GM19023 (cell line): ENCODE results near the gene ZNF691.
"Not testable (repeated sequence)": the region's sequence is repeated elsewhere in the genome, so short reads cannot be mapped to it uniquely, and the experiment has no call there.

Source experiments
- ATAC-seq: cut with Tn5 transposase; IDR thresholded peaks from one replicate; pipeline ENCODE4 v1.9.1; 2021; ENCODE audit warnings: mild to moderate bottlenecking, moderate library complexity; ENCODE audit not compliant: unreplicated experiment

Gene ZNF691

GRCh38 chr1:42846257-42847110, at the start of gene ZNF691:
Gene ZNF691 (plus strand): TSS chr1:42846613. CDS start chr1:42849659, 3,046 bp downstream.
- ATAC-seq = peak; percentile 90

GRCh38 chr1:42797414-42797813, 49.0 kb upstream of the ZNF691 start:
- no peak for ATAC-seq

- no peak for ATAC-seq
Observed at GRCh38 chr1:42797979-42798378, 48.4 kb upstream of the ZNF691 start.

GRCh38 chr1:42801832-42802473, 44.5 kb upstream of the ZNF691 start:
- ATAC-seq = no peak

- no peak for ATAC-seq
Observed at GRCh38 chr1:42806171-42806570, 40.2 kb upstream of the ZNF691 start.

GRCh38 chr1:42806593-42806992, 39.8 kb upstream of the ZNF691 start:
- no peak for ATAC-seq

- no peak for ATAC-seq
Observed at GRCh38 chr1:42807056-42807668, 39.3 kb upstream of the ZNF691 start.

- ATAC-seq = not testable (repeated sequence)
Observed at GRCh38 chr1:42814815-42815214, 31.6 kb upstream of the ZNF691 start.

- no peak for ATAC-seq
Observed at GRCh38 chr1:42815941-42816584, 30.4 kb upstream of the ZNF691 start.

GRCh38 chr1:42816585-42817439, 29.6 kb upstream of the ZNF691 start, which contains the start of the genes ERMAP and SVBP:
Gene ERMAP (plus strand): TSS chr1:42817122. CDS start chr1:42830449, 13,327 bp downstream.
Gene SVBP (minus strand): TSS chr1:42817397. CDS start chr1:42816544, 853 bp downstream.
- peak; percentile 86 for ATAC-seq

GRCh38 chr1:42817440-42817767, 29.0 kb upstream of the ZNF691 start:
- ATAC-seq = no peak

GRCh38 chr1:42817976-42818375, 28.4 kb upstream of the ZNF691 start:
- ATAC-seq = no peak

- ATAC-seq = no peak
Observed at GRCh38 chr1:42820813-42821212, 25.6 kb upstream of the ZNF691 start.

- ATAC-seq = no peak
Observed at GRCh38 chr1:42821690-42822089, 24.7 kb upstream of the ZNF691 start.

GRCh38 chr1:42822800-42823392, 23.5 kb upstream of the ZNF691 start:
- no peak for ATAC-seq

- ATAC-seq = no peak
Observed at GRCh38 chr1:42824481-42825035, 21.9 kb upstream of the ZNF691 start.

GRCh38 chr1:42825036-42825851, 21.2 kb upstream of the ZNF691 start:
- ATAC-seq = no peak

- ATAC-seq = no peak
Observed at GRCh38 chr1:42830631-42831030, 15.8 kb upstream of the ZNF691 start.

GRCh38 chr1:42831273-42831672, 15.1 kb upstream of the ZNF691 start:
- ATAC-seq = no peak
